HG02938 (cell line): ENCODE measurements around the gene PANK1.
"Not testable (repeated sequence)": the region's sequence is repeated elsewhere in the genome, so short reads cannot be mapped to it uniquely, and the experiment has no call there.

Experiments used
- ATAC-seq: cut with Tn5 transposase; IDR thresholded peaks from one replicate; pipeline ENCODE4 v1.9.1; 2021; ENCODE audit warnings: mild to moderate bottlenecking, moderate library complexity; ENCODE audit not compliant: unreplicated experiment

PANK1 gene

GRCh38 chr10:89576022-89576421 is 69.0 kb downstream of the PANK1 start:
- no peak for ATAC-seq

GRCh38 chr10:89575031-89575430 is 70.0 kb downstream of the PANK1 start:
- ATAC-seq: no peak

GRCh38 chr10:89574368-89574767 is 70.7 kb downstream of the PANK1 start:
- ATAC-seq: no peak

- no peak for ATAC-seq
Observed at GRCh38 chr10:89567576-89568245, 77.3 kb downstream of the PANK1 start.

- no peak for ATAC-seq
Observed at GRCh38 chr10:89566992-89567391, 78.0 kb downstream of the PANK1 start.

- ATAC-seq: no peak
Observed at GRCh38 chr10:89566095-89566950, 78.7 kb downstream of the PANK1 start.

GRCh38 chr10:89565180-89565579 is 79.9 kb downstream of the PANK1 start:
- ATAC-seq: no peak

GRCh38 chr10:89563861-89564478 is 81.1 kb downstream of the PANK1 start:
- ATAC-seq: no peak

- no peak for ATAC-seq
Observed at GRCh38 chr10:89563311-89563710, 81.7 kb downstream of the PANK1 start.

GRCh38 chr10:89556600-89556999 is 88.4 kb downstream of the PANK1 start:
- no peak for ATAC-seq

GRCh38 chr10:89555688-89556445 is 89.2 kb downstream of the PANK1 start:
- ATAC-seq: no peak

GRCh38 chr10:89554433-89554832 is 90.6 kb downstream of the PANK1 start:
- ATAC-seq: no peak

GRCh38 chr10:89553064-89553734 is 91.8 kb downstream of the PANK1 start:
- ATAC-seq: no peak

GRCh38 chr10:89552213-89552612 is 92.8 kb downstream of the PANK1 start:
- no peak for ATAC-seq

- no peak for ATAC-seq
Observed at GRCh38 chr10:89550509-89550908, 94.5 kb downstream of the PANK1 start.

GRCh38 chr10:89549510-89549909 is 95.5 kb downstream of the PANK1 start:
- ATAC-seq: no peak

GRCh38 chr10:89548673-89549072 is 96.4 kb downstream of the PANK1 start:
- no peak for ATAC-seq

GRCh38 chr10:89547853-89548513 is 97.1 kb downstream of the PANK1 start:
- no peak for ATAC-seq

- ATAC-seq: not testable (repeated sequence)
Observed at GRCh38 chr10:89546651-89547050, 98.4 kb downstream of the PANK1 start.

- no peak for ATAC-seq
Observed at GRCh38 chr10:89543841-89544240, 101.2 kb downstream of the PANK1 start.
